Glomerular visceral epithelial cell (primary cell): Measurements from ENCODE around the gene PLCL2.

Experiments used
- DNase-seq: peaks from one replicate; pipeline ENCODE4 v3.0.0-alpha.2; 2016; ENCODE audit errors: extremely low spot score

PLCL2 gene

GRCh38 chr3:16884748-16885592 is at the start of gene PLCL2:
Gene PLCL2, plus strand, starts transcription at chr3:16884955. Its CDS starts 85 bp downstream, at chr3:16885040.
- DNase-seq = peak; percentile 51

GRCh38 chr3:16836505-16837237 is 48.1 kb upstream of the PLCL2 start:
- no peak for DNase-seq

- no peak for DNase-seq
These were observed 47.2 kb upstream of the PLCL2 start for GRCh38 chr3:16837602-16838001.

- no peak for DNase-seq
These were observed 46.2 kb upstream of the PLCL2 start for GRCh38 chr3:16838561-16838960.

GRCh38 chr3:16839271-16840100 is 45.3 kb upstream of the PLCL2 start:
- DNase-seq = no peak

- no peak for DNase-seq
These were observed 44.7 kb upstream of the PLCL2 start for GRCh38 chr3:16840101-16840424.

- no peak for DNase-seq
These were observed 43.6 kb upstream of the PLCL2 start for GRCh38 chr3:16841041-16841753.

GRCh38 chr3:16841904-16842271 is 42.9 kb upstream of the PLCL2 start:
- no peak for DNase-seq

GRCh38 chr3:16842272-16843270 is 42.2 kb upstream of the PLCL2 start:
- no peak for DNase-seq

GRCh38 chr3:16844222-16844621 is 40.5 kb upstream of the PLCL2 start:
- no peak for DNase-seq

- DNase-seq = no peak
These were observed 40.0 kb upstream of the PLCL2 start for GRCh38 chr3:16844791-16845190.

GRCh38 chr3:16846373-16847080 is 38.2 kb upstream of the PLCL2 start:
- no peak for DNase-seq

- DNase-seq = no peak
These were observed 36.7 kb upstream of the PLCL2 start for GRCh38 chr3:16848007-16848406.

- DNase-seq = no peak
These were observed 35.5 kb upstream of the PLCL2 start for GRCh38 chr3:16849229-16849628.

- peak; percentile 41 for DNase-seq
These were observed 35.0 kb upstream of the PLCL2 start for GRCh38 chr3:16849795-16850194.

- DNase-seq = no peak
These were observed 29.3 kb upstream of the PLCL2 start for GRCh38 chr3:16855497-16855896.

GRCh38 chr3:16860234-16860633 is 24.5 kb upstream of the PLCL2 start:
- no peak for DNase-seq

- DNase-seq = no peak
These were observed 23.3 kb upstream of the PLCL2 start for GRCh38 chr3:16861432-16861831.

GRCh38 chr3:16864610-16865313 is 20.0 kb upstream of the PLCL2 start:
- DNase-seq = peak; percentile 56
